ENCODE results near the gene PTPRD. TPM values are rescaled to one million over a fixed set of nuclear protein-coding genes. Genes with fewer than 3 reads are reported as not detected.

Gene PTPRD
- total RNA-seq, 4 donors from 2014 or later = 0.72 to 8.0 (median 3.0) TPM

GRCh38 chr9:8889100-8889499 lies 1723.7 kb downstream of the PTPRD start:
- intact Hi-C loops (cut with DNase I; ENCODE audit: low total_unique reads) = no loop called here
- TF ChIP-seq POLR2A (IDR thresholded peaks at IDR 0.05) (no peak), CTCF (IDR thresholded peaks at IDR 0.05) (no peak)
- WGBS, 2 donors = 96 to 100% methylated on average over 1 of the region's 1 CpG
- no peak for DNase-seq (ENCODE audit: low spot score in 2 of 2)
- H3K4me3 ChIP-seq (ENCODE audit: low read depth, poor library complexity, severe bottlenecking) = no peak overlapping the region

- WGBS, 2 donors = 74 to 95% methylated on average over 1 of the region's 1 CpG
These were observed 1724.2 kb downstream of the PTPRD start for GRCh38 chr9:8888591-8888990.

GRCh38 chr9:8887369-8887768 lies 1725.4 kb downstream of the PTPRD start:
- DNase-seq (ENCODE audit: low spot score in 2 of 2) = no peak
- intact Hi-C loops (cut with DNase I; ENCODE audit: low total_unique reads) = no loop called here
- TF ChIP-seq CTCF (IDR thresholded peaks at IDR 0.05) = no peak
- TF ChIP-seq POLR2A (IDR thresholded peaks at IDR 0.05) = no peak
- no peak overlapping the region for H3K4me3 ChIP-seq (ENCODE audit: low read depth, poor library complexity, severe bottlenecking)
- whole genome bisulfite sequencing, 2 donors = 38 to 44% methylated on average over 1 of the region's 1 CpG

More at GRCh38 chr9:8888591-8888990, 1724.2 kb downstream of the PTPRD start:
- intact Hi-C loops (cut with DNase I; ENCODE audit: low total_unique reads) = no loop called here
- no peak for TF ChIP-seq CTCF (IDR thresholded peaks at IDR 0.05)
- H3K4me3 ChIP-seq (ENCODE audit: low read depth, poor library complexity, severe bottlenecking) = no peak overlapping the region
- DNase-seq (ENCODE audit: low spot score in 2 of 2) = no peak

GRCh38 chr9:8883321-8883720 lies 1729.5 kb downstream of the PTPRD start:
- WGBS, 2 donors = 39 to 42% methylated on average over 1 of the region's 1 CpG
- no peak overlapping the region for H3K4me3 ChIP-seq (ENCODE audit: low read depth, poor library complexity, severe bottlenecking)
- intact Hi-C loops (cut with DNase I; ENCODE audit: low total_unique reads) = no loop called here
- TF ChIP-seq POLR2A (IDR thresholded peaks at IDR 0.05) = no peak
- TF ChIP-seq CTCF (IDR thresholded peaks at IDR 0.05) = no peak
- DNase-seq (ENCODE audit: low spot score in 2 of 2) = no peak

GRCh38 chr9:8880060-8880459 lies 1732.7 kb downstream of the PTPRD start:
- H3K4me3 ChIP-seq (ENCODE audit: low read depth, poor library complexity, severe bottlenecking) = no peak overlapping the region
- 61 to 90% methylated on average over 3 of the region's 3 CpGs for WGBS, 2 donors
- no peak for DNase-seq (ENCODE audit: low spot score in 2 of 2)
- no peak for TF ChIP-seq CTCF (IDR thresholded peaks at IDR 0.05)
- no peak for TF ChIP-seq POLR2A (IDR thresholded peaks at IDR 0.05)
- intact Hi-C loops (cut with DNase I; ENCODE audit: low total_unique reads) = no loop called here

GRCh38 chr9:8879284-8879683 lies 1733.5 kb downstream of the PTPRD start:
- no peak for TF ChIP-seq POLR2A (IDR thresholded peaks at IDR 0.05)
- intact Hi-C loops (cut with DNase I; ENCODE audit: low total_unique reads) = no loop called here
- no peak overlapping the region for H3K4me3 ChIP-seq (ENCODE audit: low read depth, poor library complexity, severe bottlenecking)
- no peak for DNase-seq (ENCODE audit: low spot score in 2 of 2)
- 65 to 81% methylated on average over 2 of the region's 2 CpGs for WGBS, 2 donors
